GM23248 (cell line): ENCODE measurements around the gene ARHGAP26. TPM values are rescaled to one million over a fixed set of nuclear protein-coding genes. Genes with fewer than 3 reads are reported as not detected.

ENCODE experiments used
- DNase-seq: peaks from one replicate; pipeline ENCODE4 v3.0.0-alpha.2; 2015
- H2AFZ ChIP-seq: fragments of 200-600 bp; sonication (generic); 2 replicates; pipeline ENCODE4 v1.6.1; 2016; ENCODE audit warnings: antibody characterized with exemption
- H3F3A ChIP-seq: fragments of 200-600 bp; sonication (generic); 2 replicates; pipeline ENCODE4 v1.6.1; 2016; ENCODE audit warnings: mild to moderate bottlenecking, antibody characterized with exemption, mixed run types; ENCODE audit not compliant: insufficient read depth
- H3K27ac ChIP-seq: fragments of 200-600 bp; sonication (generic); 2 replicates; pipeline ENCODE4 v1.5.1; 2016; ENCODE audit warnings: mild to moderate bottlenecking
- H3K27me3 ChIP-seq: fragments of 200-600 bp; sonication (generic); replicated peaks from 2 replicates; pipeline ENCODE4 v1.6.1; 2016; ENCODE audit warnings: mild to moderate bottlenecking; ENCODE audit not compliant: insufficient read depth
- H3K36me3 ChIP-seq: fragments of 200-600 bp; sonication (generic); 2 replicates; pipeline ENCODE4 v1.6.1; 2016; ENCODE audit warnings: low read depth, mild to moderate bottlenecking
- H3K4me1 ChIP-seq: fragments of 200-600 bp; sonication (generic); 2 replicates; pipeline ENCODE4 v1.6.1; 2016; ENCODE audit warnings: mild to moderate bottlenecking; ENCODE audit not compliant: insufficient read depth
- H3K4me2 ChIP-seq: fragments of 200-600 bp; sonication (generic); one replicate; pipeline ENCODE4 v1.6.1; 2016; ENCODE audit warnings: mild to moderate bottlenecking; ENCODE audit not compliant: unreplicated experiment
- H3K4me3 ChIP-seq: fragments of 200-600 bp; sonication (generic); 2 replicates; pipeline ENCODE4 v1.5.1; 2016; ENCODE audit warnings: mild to moderate bottlenecking
- H3K79me2 ChIP-seq: fragments of 200-600 bp; sonication (generic); 2 replicates; pipeline ENCODE4 v1.6.1; 2016; ENCODE audit warnings: mild to moderate bottlenecking; ENCODE audit not compliant: insufficient read depth
- H3K9ac ChIP-seq: fragments of 200-600 bp; sonication (generic); 2 replicates; pipeline ENCODE4 v1.6.1; 2016; ENCODE audit warnings: mild to moderate bottlenecking
- H3K9me2 ChIP-seq: fragments of 200-600 bp; sonication (generic); 2 replicates; pipeline ENCODE4 v1.6.1; 2016; ENCODE audit warnings: mixed run types, mild to moderate bottlenecking, moderate library complexity; ENCODE audit not compliant: insufficient read depth
- H3K9me3 ChIP-seq: fragments of 200-600 bp; sonication (generic); one replicate; pipeline ENCODE4 v1.6.1; 2017; ENCODE audit warnings: low read depth
- H4K20me1 ChIP-seq: fragments of 200-600 bp; sonication (generic); 2 replicates; pipeline ENCODE4 v1.6.0; 2016; ENCODE audit not compliant: insufficient read depth
- EZH2 ChIP-seq: fragments of 200-600 bp; sonication (generic); IDR thresholded peaks from 2 replicates; pipeline ENCODE4 v1.6.1; 2018; ENCODE audit warnings: antibody characterized with exemption, mild to moderate bottlenecking; ENCODE audit not compliant: insufficient read depth, poor library complexity, severe bottlenecking
- EZH2phosphoT487 ChIP-seq: fragments of 200-600 bp; sonication (generic); IDR thresholded peaks from 2 replicates; pipeline ENCODE4 v1.6.1; 2018; ENCODE audit warnings: antibody characterized with exemption, moderate library complexity, mild to moderate bottlenecking, low read depth; ENCODE audit not compliant: insufficient read depth
- WGBS, 2 experiments: methylation state at CpG; one replicate each; pipeline ENCODE4 v1.1.6; 2015 to 2017; ENCODE audit warnings: low lambda C conversion rate in 2 of 2, low coverage in 1 of 2; ENCODE audit errors: missing lambda C conversion rate in 2 of 2; 5-methylcytosine and 5-hydroxymethylcytosine counted together
- in situ Hi-C: fragments of 300-500 bp; cut with MboI; formaldehyde crosslinking; loops from 2 replicates; pipeline ENCODE4 v1.15.0; 2020
- polyA plus RNA-seq: library from polyadenylated mRNA; unstranded; fragments of >200 nt; fragmentation: Nextera tagmentation; extraction: Ambion mirVana; gene quantifications from 2 replicates; pipeline ENCODE4 v1.2.1, GENCODE V29; 2016
- total RNA-seq: library from RNA; depleted of rRNA; stranded (reverse); fragments of >200 nt; shearing (Covaris generic); gene quantifications from 2 replicates; pipeline ENCODE4 v1.2.3, GENCODE V29; 2014

Gene ARHGAP26
- total and polyA plus RNA-seq, 2 experiments from 2014 or later: 1.6 to 1.7 TPM

GRCh38 chr5:142929587-142929986 lies 159.4 kb downstream of the ARHGAP26 start:
- 36 to 43% methylated on average over 2 of the region's 2 CpGs for WGBS, 2 experiments
- peaks cover 14% of the 10 kb centered on the region for H3F3A ChIP-seq
- in situ Hi-C loops: loop anchor here (10.0 kb wide), 1 partner anchor 465 kb away; no protein-coding TSS in a partner anchor
- H2AFZ ChIP-seq: no peak overlapping the region
- no peaks in the 10 kb centered on the region for H3K79me2 ChIP-seq
- H3K9me2 ChIP-seq: no peaks in the 10 kb centered on the region
- H3K36me3 ChIP-seq: no peaks in the 10 kb centered on the region
- no peak overlapping the region for H3K4me3 ChIP-seq
- H3K27ac ChIP-seq: no peak overlapping the region
- H3K9ac ChIP-seq: no peak overlapping the region
- H4K20me1 ChIP-seq: no peaks in the 10 kb centered on the region
- H3K4me1 ChIP-seq: peaks cover 18% of the 10 kb centered on the region
- H3K9me3 ChIP-seq: no peaks in the 10 kb centered on the region
- DNase-seq: no peak
- TF ChIP-seq EZH2: no peak
- TF ChIP-seq EZH2phosphoT487: no peak
- H3K27me3 ChIP-seq: no peaks in the 10 kb centered on the region
- H3K4me2 ChIP-seq: no peak overlapping the region

GRCh38 chr5:142930395-142931110 lies 160.4 kb downstream of the ARHGAP26 start:
- TF ChIP-seq EZH2phosphoT487 (no peak), EZH2 (no peak)
- no peak for DNase-seq
- Histone ChIP-seq H3K79me2 (no peaks in the 10 kb centered on the region), H3K27me3 (no peaks in the 10 kb centered on the region), H3K4me3 (no peak overlapping the region), H3K9me2 (no peaks in the 10 kb centered on the region), H3K27ac (no peak overlapping the region), H3K4me1 (peaks cover 14% of the 10 kb centered on the region), H3F3A (peaks cover 10% of the 10 kb centered on the region), H3K36me3 (no peaks in the 10 kb centered on the region), H3K4me2 (no peak overlapping the region), H3K9me3 (no peaks in the 10 kb centered on the region), H3K9ac (no peak overlapping the region), H2AFZ (no peak overlapping the region), H4K20me1 (no peaks in the 10 kb centered on the region)
- WGBS, 2 experiments: 83 to 93% methylated on average over 7 of the region's 7 CpGs
- in situ Hi-C loops: no loop called here

- no peaks in the 10 kb centered on the region for H4K20me1 ChIP-seq
- 84 to 87% methylated on average over 9 of the region's 9 CpGs for WGBS, 2 experiments
- TF ChIP-seq EZH2phosphoT487 (no peak), EZH2 (no peak)
- H3K9me2 ChIP-seq: no peaks in the 10 kb centered on the region
- in situ Hi-C loops: no loop called here
- DNase-seq: no peak
- H3K27me3 ChIP-seq: no peaks in the 10 kb centered on the region
- H3K27ac ChIP-seq: no peak overlapping the region
- no peak overlapping the region for H3K4me3 ChIP-seq
- no peaks in the 10 kb centered on the region for H3K36me3 ChIP-seq
- no peaks in the 10 kb centered on the region for H3K79me2 ChIP-seq
- no peak overlapping the region for H3K9ac ChIP-seq
- H3K9me3 ChIP-seq: no peaks in the 10 kb centered on the region
- H3K4me1 ChIP-seq: peaks cover 5% of the 10 kb centered on the region; the same call in 1 of the 2 replicates
- H3K4me2 ChIP-seq: no peak overlapping the region
- H3F3A ChIP-seq: no peaks in the 10 kb centered on the region
- H2AFZ ChIP-seq: no peak overlapping the region
Measured at GRCh38 chr5:142931896-142932686, 161.9 kb downstream of the ARHGAP26 start.

- H3K36me3 ChIP-seq: no peaks in the 10 kb centered on the region
- H3K9me2 ChIP-seq: no peaks in the 10 kb centered on the region
- no peak overlapping the region for H3K4me2 ChIP-seq
- H3F3A ChIP-seq: no peaks in the 10 kb centered on the region
- TF ChIP-seq EZH2: no peak
- TF ChIP-seq EZH2phosphoT487: no peak
- no peak overlapping the region for H2AFZ ChIP-seq
- in situ Hi-C loops: no loop called here
- WGBS, 2 experiments: 74 to 82% methylated on average over 4 of the region's 4 CpGs
- H3K79me2 ChIP-seq: no peaks in the 10 kb centered on the region
- H3K9me3 ChIP-seq: no peaks in the 10 kb centered on the region
- H4K20me1 ChIP-seq: no peaks in the 10 kb centered on the region
- H3K4me3 ChIP-seq: no peak overlapping the region
- no peaks in the 10 kb centered on the region for H3K27me3 ChIP-seq
- no peak for DNase-seq
- no peak overlapping the region for H3K27ac ChIP-seq
- no peak overlapping the region for H3K9ac ChIP-seq
- no peaks in the 10 kb centered on the region for H3K4me1 ChIP-seq
Measured at GRCh38 chr5:142934051-142934762, 164.0 kb downstream of the ARHGAP26 start.
